Right lobe of liver (tissue), 4 donors: Measurements from ENCODE around the gene PIAS4.

Source experiments
- POLR2A ChIP-seq: fragments of 450-650 bp; IDR thresholded peaks from one replicate; pipeline ENCODE4 v1.6.1; 2017; ENCODE audit warnings: antibody characterized with exemption, mild to moderate bottlenecking
- TF ChIP-seq, protein P1 (sequence below), 4 donors: fragments of 200-600 bp in 3 of 4; fragments of 450-650 bp in 1 of 4; IDR thresholded peaks; one replicate each; pipeline versions ENCODE4 v1.5.1 to v1.8.0; 2016 to 2022; ENCODE audit warnings: antibody characterized with exemption in 4 of 4, mild to moderate bottlenecking in 2 of 4
- donor health status: DM: no; HTN: no; CAD: no.
- donor health status: DM: no; HTN: no; CAD: no.
- donor health status: DM: no; HTN: yes; CAD: no.

DNA sequence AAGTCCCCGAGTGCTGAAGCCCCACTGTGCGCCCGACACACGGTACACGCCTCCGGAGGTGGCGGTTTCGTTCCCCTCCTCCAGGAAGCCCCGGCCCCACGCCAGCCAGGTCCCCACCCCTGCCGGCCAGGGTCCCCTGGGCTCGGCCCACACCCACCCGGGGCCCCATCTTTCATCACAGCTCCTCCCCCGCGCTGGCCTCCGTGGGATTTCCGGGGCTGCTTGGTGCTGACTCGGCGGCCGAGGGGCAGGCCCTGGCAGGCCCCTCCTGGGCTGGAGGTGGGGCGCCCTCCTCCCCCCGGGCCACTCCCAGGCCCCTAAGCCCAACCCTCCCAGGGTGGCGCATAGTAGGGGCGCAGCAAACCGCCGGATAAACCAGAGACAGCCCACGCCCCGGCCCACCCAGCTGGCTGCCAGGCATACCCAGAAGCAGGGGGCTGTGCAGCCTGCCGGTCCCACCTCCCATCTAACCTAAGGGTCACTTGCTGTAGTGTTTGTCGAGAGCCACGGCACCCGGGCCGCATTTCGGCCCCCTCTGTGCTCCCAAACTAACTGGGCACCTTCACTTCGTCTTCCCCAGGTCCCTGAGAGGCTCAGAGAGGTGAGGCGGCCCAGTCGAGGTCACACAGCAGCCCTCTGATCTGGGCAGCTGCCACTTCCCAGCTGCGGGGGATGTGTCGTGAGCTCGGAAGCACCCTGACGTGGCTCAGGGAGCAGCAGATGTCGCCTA, 52.5 kb downstream of the PIAS4 start:
- TF ChIP-seq, protein P1, sequence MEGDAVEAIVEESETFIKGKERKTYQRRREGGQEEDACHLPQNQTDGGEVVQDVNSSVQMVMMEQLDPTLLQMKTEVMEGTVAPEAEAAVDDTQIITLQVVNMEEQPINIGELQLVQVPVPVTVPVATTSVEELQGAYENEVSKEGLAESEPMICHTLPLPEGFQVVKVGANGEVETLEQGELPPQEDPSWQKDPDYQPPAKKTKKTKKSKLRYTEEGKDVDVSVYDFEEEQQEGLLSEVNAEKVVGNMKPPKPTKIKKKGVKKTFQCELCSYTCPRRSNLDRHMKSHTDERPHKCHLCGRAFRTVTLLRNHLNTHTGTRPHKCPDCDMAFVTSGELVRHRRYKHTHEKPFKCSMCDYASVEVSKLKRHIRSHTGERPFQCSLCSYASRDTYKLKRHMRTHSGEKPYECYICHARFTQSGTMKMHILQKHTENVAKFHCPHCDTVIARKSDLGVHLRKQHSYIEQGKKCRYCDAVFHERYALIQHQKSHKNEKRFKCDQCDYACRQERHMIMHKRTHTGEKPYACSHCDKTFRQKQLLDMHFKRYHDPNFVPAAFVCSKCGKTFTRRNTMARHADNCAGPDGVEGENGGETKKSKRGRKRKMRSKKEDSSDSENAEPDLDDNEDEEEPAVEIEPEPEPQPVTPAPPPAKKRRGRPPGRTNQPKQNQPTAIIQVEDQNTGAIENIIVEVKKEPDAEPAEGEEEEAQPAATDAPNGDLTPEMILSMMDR (IDR thresholded peaks at IDR 0.05), result no peak
- peak; percentile 14 for TF ChIP-seq POLR2A
